ENCODE measurements around the gene MIAT. TPM values are rescaled to one million over a fixed set of nuclear protein-coding genes. Genes with fewer than 3 reads are reported as not detected.

Gene MIAT
- total and polyA plus RNA-seq, 9 of the 15 experiments (the other 6 are each of a cell fraction or from before 2014, with no cell fraction given), result 0.03 to 0.93 (median 0.34) TPM

DNA sequence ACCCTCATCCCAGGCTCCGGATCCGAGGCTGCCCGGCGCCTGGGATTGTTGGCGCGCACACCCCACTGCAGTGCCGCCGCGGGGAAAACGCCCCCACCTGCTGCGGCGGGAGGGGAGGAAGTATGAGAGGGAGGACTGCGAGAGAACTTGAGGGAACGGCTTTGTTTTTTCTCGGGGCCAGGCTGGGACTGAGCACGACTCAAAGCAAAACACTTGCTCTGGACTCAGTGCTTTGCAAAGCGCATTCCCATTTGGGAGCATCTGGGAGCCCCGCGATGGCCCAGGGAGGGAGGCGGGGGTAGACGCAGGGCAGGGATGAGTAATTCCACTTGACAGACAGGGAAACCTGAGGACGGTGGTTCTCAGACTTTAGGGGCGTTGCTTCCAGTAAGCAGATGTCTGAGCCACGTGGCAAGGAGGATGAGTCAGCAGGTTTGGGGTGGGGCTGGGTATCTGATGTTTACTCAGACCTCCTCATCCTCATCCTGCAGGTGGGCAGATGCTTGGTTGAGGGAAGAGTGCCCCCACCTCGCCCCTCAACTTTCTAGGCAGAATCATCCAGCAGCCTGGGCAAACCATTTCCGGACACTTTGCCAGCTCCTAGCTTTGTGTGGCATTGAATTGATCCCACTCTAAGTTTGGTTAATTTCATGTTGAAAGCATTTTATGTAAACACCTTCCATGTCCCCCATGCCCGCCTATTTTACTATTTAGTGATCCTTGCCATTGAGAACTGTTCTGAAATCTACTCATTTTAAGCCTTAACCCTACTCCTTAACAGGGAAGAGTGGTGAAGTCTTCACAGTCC lies 1.5 kb downstream of the MIAT start (continued):
- TF ChIP-seq HDAC2 (IDR thresholded peaks at IDR 0.05) (peak; percentile 85), U2AF2 (optimal IDR thresholded peaks at IDR 0.05; ENCODE audit: low read depth, low read length) (no peak), MTA3 (IDR thresholded peaks at IDR 0.05; ENCODE audit: borderline replicate concordance) (0 out of 2 replicates have a peak, but pooled peaks have one; percentile 61), SMARCC2 (IDR thresholded peaks at IDR 0.05; ENCODE audit: low read depth) (0 out of 2 replicates have a peak, but pooled peaks have one; percentile 62), CBFA2T2 (conservative IDR thresholded peaks at IDR 0.05) (peak; percentile 65), NFE2 (IDR thresholded peaks at IDR 0.05; ENCODE audit: low read depth) (peak; percentile 98), FOSL1 (tag; conservative IDR thresholded peaks at IDR 0.05) (peak; percentile 91), HNRNPUL1 (IDR thresholded peaks at IDR 0.05; ENCODE audit: low read length) (no peak), CBX2 (IDR thresholded peaks at IDR 0.05; ENCODE audit: insufficient read depth, low read length, poor library complexity, severe bottlenecking) (no peak)
- TF ChIP-seq, protein P1, sequence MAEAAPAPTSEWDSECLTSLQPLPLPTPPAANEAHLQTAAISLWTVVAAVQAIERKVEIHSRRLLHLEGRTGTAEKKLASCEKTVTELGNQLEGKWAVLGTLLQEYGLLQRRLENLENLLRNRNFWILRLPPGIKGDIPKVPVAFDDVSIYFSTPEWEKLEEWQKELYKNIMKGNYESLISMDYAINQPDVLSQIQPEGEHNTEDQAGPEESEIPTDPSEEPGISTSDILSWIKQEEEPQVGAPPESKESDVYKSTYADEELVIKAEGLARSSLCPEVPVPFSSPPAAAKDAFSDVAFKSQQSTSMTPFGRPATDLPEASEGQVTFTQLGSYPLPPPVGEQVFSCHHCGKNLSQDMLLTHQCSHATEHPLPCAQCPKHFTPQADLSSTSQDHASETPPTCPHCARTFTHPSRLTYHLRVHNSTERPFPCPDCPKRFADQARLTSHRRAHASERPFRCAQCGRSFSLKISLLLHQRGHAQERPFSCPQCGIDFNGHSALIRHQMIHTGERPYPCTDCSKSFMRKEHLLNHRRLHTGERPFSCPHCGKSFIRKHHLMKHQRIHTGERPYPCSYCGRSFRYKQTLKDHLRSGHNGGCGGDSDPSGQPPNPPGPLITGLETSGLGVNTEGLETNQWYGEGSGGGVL (CRISPR knock-in tag; IDR thresholded peaks at IDR 0.05), result no peak
- TF ChIP-seq, protein P2, sequence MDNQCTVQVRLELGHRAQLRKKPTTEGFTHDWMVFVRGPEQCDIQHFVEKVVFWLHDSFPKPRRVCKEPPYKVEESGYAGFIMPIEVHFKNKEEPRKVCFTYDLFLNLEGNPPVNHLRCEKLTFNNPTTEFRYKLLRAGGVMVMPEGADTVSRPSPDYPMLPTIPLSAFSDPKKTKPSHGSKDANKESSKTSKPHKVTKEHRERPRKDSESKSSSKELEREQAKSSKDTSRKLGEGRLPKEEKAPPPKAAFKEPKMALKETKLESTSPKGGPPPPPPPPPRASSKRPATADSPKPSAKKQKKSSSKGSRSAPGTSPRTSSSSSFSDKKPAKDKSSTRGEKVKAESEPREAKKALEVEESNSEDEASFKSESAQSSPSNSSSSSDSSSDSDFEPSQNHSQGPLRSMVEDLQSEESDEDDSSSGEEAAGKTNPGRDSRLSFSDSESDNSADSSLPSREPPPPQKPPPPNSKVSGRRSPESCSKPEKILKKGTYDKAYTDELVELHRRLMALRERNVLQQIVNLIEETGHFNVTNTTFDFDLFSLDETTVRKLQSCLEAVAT (IDR thresholded peaks at IDR 0.05), result no peak
- TF ChIP-seq, protein P3, sequence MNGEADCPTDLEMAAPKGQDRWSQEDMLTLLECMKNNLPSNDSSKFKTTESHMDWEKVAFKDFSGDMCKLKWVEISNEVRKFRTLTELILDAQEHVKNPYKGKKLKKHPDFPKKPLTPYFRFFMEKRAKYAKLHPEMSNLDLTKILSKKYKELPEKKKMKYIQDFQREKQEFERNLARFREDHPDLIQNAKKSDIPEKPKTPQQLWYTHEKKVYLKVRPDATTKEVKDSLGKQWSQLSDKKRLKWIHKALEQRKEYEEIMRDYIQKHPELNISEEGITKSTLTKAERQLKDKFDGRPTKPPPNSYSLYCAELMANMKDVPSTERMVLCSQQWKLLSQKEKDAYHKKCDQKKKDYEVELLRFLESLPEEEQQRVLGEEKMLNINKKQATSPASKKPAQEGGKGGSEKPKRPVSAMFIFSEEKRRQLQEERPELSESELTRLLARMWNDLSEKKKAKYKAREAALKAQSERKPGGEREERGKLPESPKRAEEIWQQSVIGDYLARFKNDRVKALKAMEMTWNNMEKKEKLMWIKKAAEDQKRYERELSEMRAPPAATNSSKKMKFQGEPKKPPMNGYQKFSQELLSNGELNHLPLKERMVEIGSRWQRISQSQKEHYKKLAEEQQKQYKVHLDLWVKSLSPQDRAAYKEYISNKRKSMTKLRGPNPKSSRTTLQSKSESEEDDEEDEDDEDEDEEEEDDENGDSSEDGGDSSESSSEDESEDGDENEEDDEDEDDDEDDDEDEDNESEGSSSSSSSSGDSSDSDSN (IDR thresholded peaks at IDR 0.05; ENCODE audit: borderline replicate concordance in 1 of 2, low read depth in 2 of 2, low read length in 2 of 2), result no peak
- TF ChIP-seq, protein P4, sequence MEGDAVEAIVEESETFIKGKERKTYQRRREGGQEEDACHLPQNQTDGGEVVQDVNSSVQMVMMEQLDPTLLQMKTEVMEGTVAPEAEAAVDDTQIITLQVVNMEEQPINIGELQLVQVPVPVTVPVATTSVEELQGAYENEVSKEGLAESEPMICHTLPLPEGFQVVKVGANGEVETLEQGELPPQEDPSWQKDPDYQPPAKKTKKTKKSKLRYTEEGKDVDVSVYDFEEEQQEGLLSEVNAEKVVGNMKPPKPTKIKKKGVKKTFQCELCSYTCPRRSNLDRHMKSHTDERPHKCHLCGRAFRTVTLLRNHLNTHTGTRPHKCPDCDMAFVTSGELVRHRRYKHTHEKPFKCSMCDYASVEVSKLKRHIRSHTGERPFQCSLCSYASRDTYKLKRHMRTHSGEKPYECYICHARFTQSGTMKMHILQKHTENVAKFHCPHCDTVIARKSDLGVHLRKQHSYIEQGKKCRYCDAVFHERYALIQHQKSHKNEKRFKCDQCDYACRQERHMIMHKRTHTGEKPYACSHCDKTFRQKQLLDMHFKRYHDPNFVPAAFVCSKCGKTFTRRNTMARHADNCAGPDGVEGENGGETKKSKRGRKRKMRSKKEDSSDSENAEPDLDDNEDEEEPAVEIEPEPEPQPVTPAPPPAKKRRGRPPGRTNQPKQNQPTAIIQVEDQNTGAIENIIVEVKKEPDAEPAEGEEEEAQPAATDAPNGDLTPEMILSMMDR (IDR thresholded peaks at IDR 0.05 in 2 of 3, conservative IDR thresholded peaks at IDR 0.05 in 1 of 3; ENCODE audit: insufficient read depth in 2 of 3, low read depth in 1 of 3, low read length in 3 of 3), result no peak
